SK-N-MC (cell line): ENCODE data around the gene ALKBH2.
"Not testable (repeated sequence)": the region's sequence is repeated elsewhere in the genome, so short reads cannot be mapped to it uniquely, and the experiment has no call there.

Experiments used
- EZH2 ChIP-seq: fragments of 200-600 bp; sonication (generic); IDR thresholded peaks from one replicate; pipeline ENCODE4 v1.6.1; 2017; ENCODE audit warnings: antibody characterized with exemption
- POLR2AphosphoS5 ChIP-seq: IDR thresholded peaks from 2 replicates; pipeline ENCODE4 v1.6.1; 2012; ENCODE audit warnings: mild to moderate bottlenecking, low read depth, low read length, borderline replicate concordance

- not testable (repeated sequence) for TF ChIP-seq POLR2AphosphoS5, EZH2
Measured at GRCh38 chr12:109049794-109050193, 43.5 kb downstream of the ALKBH2 start.
